UCSD-AML1 (cell line): ENCODE data around the gene SETDB1.
A peak's percentile ranks its signal among the peaks of the same experiment; 100 is the strongest.
"Not testable (repeated sequence)": the region's sequence is repeated elsewhere in the genome, so short reads cannot be mapped to it uniquely, and the experiment has no call there.

Experiments
- DNase-seq: peaks from one replicate; lab custom pipeline; 2025; ENCODE audit not compliant: unreplicated experiment; lab: John Stamatoyannopoulos, UW

The SETDB1 gene

GRCh38 chr1:150926097-150926741, at the start of gene SETDB1:
SETDB1 (plus strand) TSS chr1:150926363; CDS start chr1:150927715, 1,352 bp downstream.
- peak; percentile 96 for DNase-seq

- DNase-seq, result not testable (repeated sequence)
Measured at GRCh38 chr1:150878931-150879330, 47.2 kb upstream of the SETDB1 start.

GRCh38 chr1:150881331-150882070, 44.7 kb upstream of the SETDB1 start:
- DNase-seq, result no peak

- not testable (repeated sequence) for DNase-seq
Measured at GRCh38 chr1:150883121-150883520, 43.0 kb upstream of the SETDB1 start.

- no peak for DNase-seq
Measured at GRCh38 chr1:150887018-150887417, 39.1 kb upstream of the SETDB1 start, which contains the start of gene CTXND2. CTXND2 (plus strand) TSS chr1:150887136; CDS start chr1:150912315, 25,179 bp downstream.

GRCh38 chr1:150888727-150889126, 37.4 kb upstream of the SETDB1 start:
- no peak for DNase-seq

- DNase-seq, result no peak
Measured at GRCh38 chr1:150890033-150890416, 36.1 kb upstream of the SETDB1 start.

- DNase-seq, result no peak
Measured at GRCh38 chr1:150893336-150893913, 32.7 kb upstream of the SETDB1 start.

GRCh38 chr1:150895618-150896017, 30.5 kb upstream of the SETDB1 start:
- DNase-seq, result no peak

GRCh38 chr1:150899795-150900194, 26.4 kb upstream of the SETDB1 start:
- DNase-seq, result not testable (repeated sequence)

- no peak for DNase-seq
Measured at GRCh38 chr1:150902346-150902745, 23.8 kb upstream of the SETDB1 start.

GRCh38 chr1:150902751-150903150, 23.4 kb upstream of the SETDB1 start:
- no peak for DNase-seq

- no peak for DNase-seq
Measured at GRCh38 chr1:150905301-150905700, 20.9 kb upstream of the SETDB1 start.

GRCh38 chr1:150906329-150906728, 19.8 kb upstream of the SETDB1 start:
- DNase-seq, result no peak

- DNase-seq, result no peak
Measured at GRCh38 chr1:150906813-150907212, 19.4 kb upstream of the SETDB1 start.

GRCh38 chr1:150909585-150910180, 16.5 kb upstream of the SETDB1 start:
- no peak for DNase-seq

GRCh38 chr1:150912623-150913022, 13.5 kb upstream of the SETDB1 start:
- DNase-seq, result no peak

- no peak for DNase-seq
Measured at GRCh38 chr1:150917387-150917786, 8.8 kb upstream of the SETDB1 start.

GRCh38 chr1:150922519-150922975, 3.6 kb upstream of the SETDB1 start:
- DNase-seq, result peak; percentile 24

GRCh38 chr1:150925080-150925479, 1.1 kb upstream of the SETDB1 start:
- no peak for DNase-seq

- no peak for DNase-seq
Measured at GRCh38 chr1:150927624-150928023, 1.5 kb downstream of the SETDB1 start.

- no peak for DNase-seq
Measured at GRCh38 chr1:150928286-150928685, 2.1 kb downstream of the SETDB1 start.
